CD14-positive monocyte (primary cell): Measurements from ENCODE around the gene CIITA. TPM values are rescaled to one million over a fixed set of nuclear protein-coding genes. Genes with fewer than 3 reads are reported as not detected.

Experiments used
- DNase-seq, 3 donors: peaks; one replicate each; pipeline ENCODE4 v3.0.0-alpha.2; 2011 to 2022
- H2AFZ ChIP-seq: 2 replicates; pipeline ENCODE4 v1.6.0; 2012; ENCODE audit warnings: mild to moderate bottlenecking, low read depth, low read length, inconsistent platforms; ENCODE audit not compliant: insufficient read depth, poor library complexity, severe bottlenecking
- H3K27ac ChIP-seq, 2 donors: 1 replicate in 1 of 2; 2 replicates in 1 of 2; pipeline ENCODE4 v1.5.1; 2012 to 2013; ENCODE audit warnings: low read length in 2 of 2, control low read depth in 1 of 2, inconsistent platforms in 1 of 2, low read depth in 1 of 2, mild to moderate bottlenecking in 1 of 2
- H3K27me3 ChIP-seq, 2 donors: one replicate each; pipeline versions ENCODE4 v1.6.0 to v1.6.1; 2011 to 2013; ENCODE audit warnings: low read length in 2 of 2; ENCODE audit not compliant: control insufficient read depth in 2 of 2, insufficient read depth in 2 of 2
- H3K36me3 ChIP-seq, 2 donors: replicated peaks in 1 of 2; 1 replicate in 1 of 2; 2 replicates in 1 of 2; pipeline versions ENCODE4 v1.5.1 to v1.6.1; 2012 to 2013; ENCODE audit warnings: low read length in 2 of 2, control low read depth in 1 of 2, inconsistent platforms in 1 of 2, mild to moderate bottlenecking in 1 of 2; ENCODE audit not compliant: insufficient read depth in 2 of 2, control insufficient read depth in 1 of 2
- H3K4me1 ChIP-seq, 2 donors: 1 replicate in 1 of 2; 2 replicates in 1 of 2; pipeline versions ENCODE4 v1.5.1 to v1.6.1; 2012 to 2013; ENCODE audit warnings: low read length in 2 of 2, control low read depth in 1 of 2, inconsistent platforms in 1 of 2, mild to moderate bottlenecking in 1 of 2, moderate library complexity in 1 of 2; ENCODE audit not compliant: insufficient read depth in 2 of 2, control insufficient read depth in 1 of 2
- H3K4me2 ChIP-seq: replicated peaks from 2 replicates; pipeline ENCODE3; 2012; ENCODE audit warnings: low read length, moderate library complexity, mild to moderate bottlenecking; ENCODE audit not compliant: poor library complexity, severe bottlenecking; ENCODE audit errors: extremely low read depth
- H3K4me3 ChIP-seq, 3 experiments: fragments of 200-600 bp in 1 of 3; sonication (generic) in 1 of 3; replicated peaks in 1 of 3; 1 replicate in 2 of 3; 2 replicates in 1 of 3; pipeline ENCODE4 v1.5.1; 2011 to 2013; ENCODE audit warnings: low read length in 3 of 3, mild to moderate bottlenecking in 3 of 3, control low read depth in 2 of 3, low read depth in 2 of 3, inconsistent platforms in 1 of 3, moderate library complexity in 1 of 3
- H3K79me2 ChIP-seq: 2 replicates; pipeline ENCODE4 v1.6.0; 2012; ENCODE audit warnings: mild to moderate bottlenecking, control low read depth, inconsistent platforms, low read length, moderate library complexity; ENCODE audit not compliant: insufficient read depth
- H3K9ac ChIP-seq: 2 replicates; pipeline ENCODE4 v1.6.0; 2017; ENCODE audit warnings: low read length, mild to moderate bottlenecking; ENCODE audit not compliant: insufficient read depth, poor library complexity, severe bottlenecking
- H3K9me3 ChIP-seq, 2 donors: replicated peaks in 1 of 2; 1 replicate in 1 of 2; 2 replicates in 1 of 2; pipeline versions ENCODE4 v1.5.1 to v1.6.1; 2012 to 2013; ENCODE audit warnings: low read length in 2 of 2, control low read depth in 1 of 2; ENCODE audit not compliant: control insufficient read depth in 1 of 2, insufficient read depth in 1 of 2
- H4K20me1 ChIP-seq: 2 replicates; pipeline ENCODE4 v1.6.0; 2012; ENCODE audit warnings: mild to moderate bottlenecking, low read length, control low read depth, moderate library complexity; ENCODE audit not compliant: insufficient read depth
- H3K27ac Mint-ChIP-seq, 7 donors: one replicate each; pipeline ENCODE4 v1.8.0; 2020; ENCODE audit warnings: mild to moderate bottlenecking in 7 of 7, mixed read lengths in 7 of 7, moderate library complexity in 6 of 7, inconsistent platforms in 2 of 7
- H3K27me3 Mint-ChIP-seq, 3 donors: one replicate each; pipeline ENCODE4 v1.8.0; 2021 to 2022; ENCODE audit warnings: low read depth in 3 of 3, mild to moderate bottlenecking in 3 of 3, mixed read lengths in 3 of 3, moderate library complexity in 3 of 3, inconsistent platforms in 1 of 3
- H3K36me3 Mint-ChIP-seq, 2 donors: one replicate each; pipeline ENCODE4 v1.8.0; 2020; ENCODE audit warnings: mixed read lengths in 2 of 2, inconsistent platforms in 1 of 2, mild to moderate bottlenecking in 1 of 2
- H3K4me1 Mint-ChIP-seq: one replicate; pipeline ENCODE4 v1.8.0; 2020; ENCODE audit warnings: mild to moderate bottlenecking, mixed read lengths
- H3K4me3 Mint-ChIP-seq, 2 donors: one replicate each; pipeline ENCODE4 v1.8.0; 2020; ENCODE audit warnings: mild to moderate bottlenecking in 2 of 2, mixed read lengths in 2 of 2, moderate library complexity in 1 of 2
- H3K9me3 Mint-ChIP-seq, 7 donors: one replicate each; pipeline ENCODE4 v1.8.0; 2020 to 2022; ENCODE audit warnings: mixed read lengths in 7 of 7, mild to moderate bottlenecking in 6 of 7, moderate library complexity in 6 of 7, inconsistent platforms in 2 of 7
- WGBS: methylation state at CpG from one replicate; pipeline ENCODE4 v1.1.5; 2013; ENCODE audit warnings: missing lambda C conversion rate; ENCODE audit not compliant: insufficient coverage; 5-methylcytosine and 5-hydroxymethylcytosine counted together
- intact Hi-C, 2 donors: fragments of 100-400 bp; cut with micrococcal nuclease; formaldehyde crosslinking; loops; one replicate each; pipeline versions ENCODE4 v1.15.0 to v1.15.1; 2023
- polyA plus RNA-seq, 3 donors: library from polyadenylated mRNA; depleted of rRNA in 1 of 3; unstranded in 2 of 3; stranded (reverse) in 1 of 3; fragments of 300-500 nt in 2 of 3; fragments of >200 nt in 1 of 3; fragmentation: Illumina TruSeq in 2 of 3; gene quantifications; 1 replicate in 2 of 3; 2 replicates in 1 of 3; pipeline ENCODE4 v1.2.3, GENCODE V29; 2012 to 2021
- TF ChIP-seq, protein P1 (sequence below): fragments of 200-600 bp; IDR thresholded peaks from one replicate; pipeline ENCODE4 v1.8.0; 2022; ENCODE audit warnings: antibody characterized with exemption, mild to moderate bottlenecking

CIITA gene
- polyA plus RNA-seq, 3 donors = 15.6 to 178 (median 22.1) TPM

- Histone ChIP-seq H3K4me2 (no peak overlapping the region), H3K9me3 (no peaks in the 10 kb centered on the region), H2AFZ (no peak overlapping the region), H4K20me1 (no peaks in the 10 kb centered on the region), H3K36me3 (peaks cover 60 to 87% of the 10 kb centered on the region in 2 donors), H3K79me2 (no peaks in the 10 kb centered on the region), H3K4me1 (no peaks in the 10 kb centered on the region), H3K9ac (no peak overlapping the region), H3K4me3 (no peak overlapping the region), H3K27me3 (no peaks in the 10 kb centered on the region), H3K27ac (no peak overlapping the region)
- Mint-ChIP-seq H3K27me3 (peaks cover 0 to 3% (median 0%) of the 10 kb centered on the region in 3 donors), H3K27ac (no peak overlapping the region), H3K4me3 (no peak overlapping the region), H3K9me3 (no peaks in the 10 kb centered on the region), H3K36me3 (peaks cover 82 to 89% of the 10 kb centered on the region in 2 donors), H3K4me1 (no peaks in the 10 kb centered on the region)
- TF ChIP-seq, protein P1, sequence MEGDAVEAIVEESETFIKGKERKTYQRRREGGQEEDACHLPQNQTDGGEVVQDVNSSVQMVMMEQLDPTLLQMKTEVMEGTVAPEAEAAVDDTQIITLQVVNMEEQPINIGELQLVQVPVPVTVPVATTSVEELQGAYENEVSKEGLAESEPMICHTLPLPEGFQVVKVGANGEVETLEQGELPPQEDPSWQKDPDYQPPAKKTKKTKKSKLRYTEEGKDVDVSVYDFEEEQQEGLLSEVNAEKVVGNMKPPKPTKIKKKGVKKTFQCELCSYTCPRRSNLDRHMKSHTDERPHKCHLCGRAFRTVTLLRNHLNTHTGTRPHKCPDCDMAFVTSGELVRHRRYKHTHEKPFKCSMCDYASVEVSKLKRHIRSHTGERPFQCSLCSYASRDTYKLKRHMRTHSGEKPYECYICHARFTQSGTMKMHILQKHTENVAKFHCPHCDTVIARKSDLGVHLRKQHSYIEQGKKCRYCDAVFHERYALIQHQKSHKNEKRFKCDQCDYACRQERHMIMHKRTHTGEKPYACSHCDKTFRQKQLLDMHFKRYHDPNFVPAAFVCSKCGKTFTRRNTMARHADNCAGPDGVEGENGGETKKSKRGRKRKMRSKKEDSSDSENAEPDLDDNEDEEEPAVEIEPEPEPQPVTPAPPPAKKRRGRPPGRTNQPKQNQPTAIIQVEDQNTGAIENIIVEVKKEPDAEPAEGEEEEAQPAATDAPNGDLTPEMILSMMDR = no peak
- intact Hi-C loops = loop anchor here in 1 of 2 donors (10.0 kb wide), 1 partner anchor 163 kb away; no protein-coding TSS in a partner anchor
- 100% methylated on average over 2 of the region's 4 CpGs for WGBS
- no peak for DNase-seq
Observed at GRCh38 chr16:10981697-10982216, 104.8 kb downstream of the CIITA start.

- Histone ChIP-seq H3K4me3 (no peak overlapping the region), H3K27me3 (no peaks in the 10 kb centered on the region), H3K4me2 (no peak overlapping the region), H3K79me2 (no peaks in the 10 kb centered on the region), H4K20me1 (no peaks in the 10 kb centered on the region), H2AFZ (no peak overlapping the region), H3K27ac (no peak overlapping the region), H3K9ac (no peak overlapping the region), H3K36me3 (peaks cover 52 to 87% of the 10 kb centered on the region in 2 donors), H3K4me1 (no peaks in the 10 kb centered on the region), H3K9me3 (no peaks in the 10 kb centered on the region)
- intact Hi-C loops = loop anchor here in 1 of 2 donors (10.0 kb wide), 1 partner anchor 162 kb away; no protein-coding TSS in a partner anchor
- DNase-seq = no peak
- Mint-ChIP-seq H3K4me1 (peaks cover 6% of the 10 kb centered on the region), H3K27ac (no peak overlapping the region), H3K9me3 (no peaks in the 10 kb centered on the region), H3K36me3 (peaks cover 81 to 90% of the 10 kb centered on the region in 2 donors), H3K27me3 (no peaks in the 10 kb centered on the region), H3K4me3 (no peak overlapping the region)
- TF ChIP-seq, protein P1 = no peak
- 96% methylated on average over 7 of the region's 15 CpGs for WGBS
Observed at GRCh38 chr16:10982465-10983150, 105.6 kb downstream of the CIITA start.
